IMR-90 (cell line): ENCODE data around the gene RELCH. TPM values are rescaled to one million over a fixed set of nuclear protein-coding genes. Genes with fewer than 3 reads are reported as not detected.

Source experiments
- ATAC-seq: fragments of 200-7000 bp; cut with Tn5 transposase; 2 replicates; pipeline ENCODE4 v1.9.1; 2020; ENCODE audit warnings: low read depth, mild to moderate bottlenecking, moderate library complexity
- BruUV-seq: library from RNA; stranded (reverse); fragments of 400-500 nt; replicated peaks from 2 replicates; lab custom pipeline; 2021; lab: Mats Ljungman, UMichigan
- CTCF ChIA-PET: fragments of 300-600 bp; formaldehyde crosslinking; extraction: SDS; loops from one replicate; lab custom pipeline; 2021; ENCODE audit warnings: antibody characterized with exemption; lab: Yijun Ruan, JAX
- POLR2A ChIA-PET: fragments of 300-600 bp; sonication (Branson Sonifier 250); formaldehyde crosslinking; loops from one replicate; lab custom pipeline; 2022; ENCODE audit warnings: antibody characterized with exemption; ENCODE audit not compliant: unreplicated experiment; lab: Charles Lee
- DNase-seq: peaks from one replicate; pipeline ENCODE4 v3.0.0; 2013
- H2AFZ ChIP-seq: replicated peaks from 2 replicates; pipeline ENCODE3; 2013; ENCODE audit warnings: low read length, mild to moderate bottlenecking; ENCODE audit not compliant: poor library complexity
- H2AK5ac ChIP-seq: 2 replicates; pipeline ENCODE4 v1.6.1; 2013; ENCODE audit warnings: low read depth, low read length, inconsistent platforms
- H2AK9ac ChIP-seq: replicated peaks from 2 replicates; pipeline ENCODE3; 2013; ENCODE audit warnings: mild to moderate bottlenecking, low read depth, low read length, moderate library complexity; ENCODE audit not compliant: poor library complexity
- H2BK120ac ChIP-seq: 2 replicates; pipeline ENCODE4 v1.6.1; 2013; ENCODE audit warnings: low read depth, low read length, inconsistent platforms
- H2BK15ac ChIP-seq: 3 replicates; pipeline ENCODE4 v1.6.1; 2013; ENCODE audit warnings: low read depth, low read length, inconsistent platforms
- H2BK20ac ChIP-seq: 2 replicates; pipeline ENCODE4 v1.6.1; 2013; ENCODE audit warnings: low read depth, mild to moderate bottlenecking, inconsistent platforms, low read length, moderate library complexity
- H2BK5ac ChIP-seq: 2 replicates; pipeline ENCODE4 v1.6.1; 2013; ENCODE audit warnings: mild to moderate bottlenecking, low read depth, low read length, inconsistent platforms; ENCODE audit not compliant: poor library complexity, severe bottlenecking
- H3K14ac ChIP-seq: replicated peaks from 2 replicates; pipeline ENCODE4 v1.6.1; 2013; ENCODE audit warnings: low read depth, low read length, inconsistent platforms
- H3K18ac ChIP-seq: 2 replicates; pipeline ENCODE4 v1.6.1; 2013; ENCODE audit warnings: low read depth, low read length, control low read depth
- H3K23ac ChIP-seq: 2 replicates; pipeline ENCODE4 v1.6.1; 2013; ENCODE audit warnings: low read depth, low read length, inconsistent platforms
- H3K27ac ChIP-seq: 2 replicates; pipeline ENCODE4 v1.5.1; 2013; ENCODE audit warnings: mild to moderate bottlenecking, control low read depth, low read length; ENCODE audit not compliant: insufficient read depth
- H3K27me3 ChIP-seq: 2 replicates; pipeline ENCODE4 v1.6.1; 2013; ENCODE audit warnings: low read length; ENCODE audit not compliant: control insufficient read depth, insufficient read depth
- H3K36me3 ChIP-seq: 2 replicates; pipeline ENCODE4 v1.6.1; 2013; ENCODE audit warnings: low read length, mixed read lengths; ENCODE audit not compliant: control insufficient read depth, insufficient read depth
- H3K4ac ChIP-seq: 2 replicates; pipeline ENCODE4 v1.6.1; 2013; ENCODE audit warnings: low read depth, low read length, inconsistent platforms
- H3K4me1 ChIP-seq: 2 replicates; pipeline ENCODE4 v1.6.1; 2013; ENCODE audit warnings: low read length, mixed read lengths; ENCODE audit not compliant: control insufficient read depth, insufficient read depth
- H3K4me2 ChIP-seq: 2 replicates; pipeline ENCODE4 v1.6.1; 2013; ENCODE audit warnings: low read depth, mild to moderate bottlenecking, control low read depth, low read length, moderate library complexity
- H3K4me3 ChIP-seq: 2 replicates; pipeline ENCODE4 v1.5.1; 2013; ENCODE audit warnings: low read depth, mild to moderate bottlenecking, control low read depth, low read length, moderate library complexity; ENCODE audit not compliant: insufficient read depth
- H3K56ac ChIP-seq: 2 replicates; pipeline ENCODE4 v1.6.1; 2013; ENCODE audit warnings: low read length, inconsistent platforms; ENCODE audit not compliant: insufficient read depth; ENCODE audit errors: extremely low read depth
- H3K79me1 ChIP-seq, 2 experiments: 2 replicates each; pipeline ENCODE4 v1.6.1; 2013; ENCODE audit warnings: low read length in 2 of 2, inconsistent platforms in 1 of 2, low read depth in 1 of 2
- H3K9ac ChIP-seq: 2 replicates; pipeline ENCODE4 v1.6.1; 2013; ENCODE audit warnings: low read depth, low read length, control low read depth
- H3K9me1 ChIP-seq: 2 replicates; pipeline ENCODE4 v1.6.1; 2013; ENCODE audit warnings: low read length, inconsistent platforms; ENCODE audit not compliant: insufficient read depth
- H3K9me3 ChIP-seq: 2 replicates; pipeline ENCODE4 v1.6.1; 2013; ENCODE audit warnings: low read length; ENCODE audit not compliant: control insufficient read depth, insufficient read depth
- H4K20me1 ChIP-seq: 2 replicates; pipeline ENCODE4 v1.6.1; 2013; ENCODE audit warnings: low read length, inconsistent platforms; ENCODE audit not compliant: insufficient read depth
- H4K5ac ChIP-seq: 2 replicates; pipeline ENCODE4 v1.6.1; 2013; ENCODE audit warnings: mild to moderate bottlenecking, low read depth, low read length, control low read depth
- H4K8ac ChIP-seq, 2 experiments: 2 replicates each; pipeline ENCODE4 v1.6.1; 2013; ENCODE audit warnings: low read depth in 2 of 2, low read length in 2 of 2, control low read depth in 1 of 2, inconsistent platforms in 1 of 2
- H4K91ac ChIP-seq: 2 replicates; pipeline ENCODE4 v1.6.1; 2013; ENCODE audit warnings: low read depth, low read length, inconsistent platforms; ENCODE audit not compliant: insufficient read depth
- CEBPB ChIP-seq: IDR thresholded peaks from 2 replicates; pipeline ENCODE4 v1.6.1; 2012; ENCODE audit warnings: low read depth, low read length, improper control_type of control experiment
- RCOR1 ChIP-seq: IDR thresholded peaks from 2 replicates; pipeline ENCODE4 v1.6.1; 2012; ENCODE audit warnings: mild to moderate bottlenecking, low read length, improper control_type of control experiment; ENCODE audit not compliant: insufficient replicate concordance
- WGBS, 2 experiments: methylation state at CpG; one replicate each; pipeline versions ENCODE4 v1.1.5 to v1.1.7; 2013; ENCODE audit warnings: missing lambda C conversion rate in 2 of 2; ENCODE audit not compliant: insufficient read length in 1 of 2; ENCODE audit errors: extremely low coverage in 2 of 2; 5-methylcytosine and 5-hydroxymethylcytosine counted together
- dilution Hi-C: fragments of 300-500 bp; cut with HindIII; formaldehyde crosslinking; loops from one replicate; pipeline ENCODE4 v1.14.3; 2018; ENCODE audit warnings: low sequenced_read_pairs; ENCODE audit not compliant: unreplicated experiment
- in situ Hi-C: fragments of 300-500 bp; cut with MboI; formaldehyde crosslinking; loops from 3 replicates; pipeline ENCODE4 v1.14.3; 2019; ENCODE audit warnings: low sequenced_read_pairs, inconsistent platforms, mixed read lengths
- intact Hi-C: fragments of 100-400 bp; cut with micrococcal nuclease; formaldehyde crosslinking; loops from 2 replicates; pipeline ENCODE4 v1.10.0; 2022
- polyA plus RNA-seq, 3 experiments: library from polyadenylated mRNA; depleted of rRNA; stranded (reverse); fragments of >200 nt; gene quantifications; 2 replicates each; pipeline ENCODE4 v1.2.3, GENCODE V29; 2012; ENCODE audit warnings: low replicate concordance in 1 of 3
- total RNA-seq: library from RNA; depleted of rRNA; stranded (reverse); fragments of >200 nt; gene quantifications from 2 replicates; pipeline ENCODE4 v1.2.3, GENCODE V29; 2012

RELCH gene
- total and polyA plus RNA-seq, 2 of the 4 experiments (the other 2 are of a cell fraction), result 14.4 to 52.5 TPM

DNA sequence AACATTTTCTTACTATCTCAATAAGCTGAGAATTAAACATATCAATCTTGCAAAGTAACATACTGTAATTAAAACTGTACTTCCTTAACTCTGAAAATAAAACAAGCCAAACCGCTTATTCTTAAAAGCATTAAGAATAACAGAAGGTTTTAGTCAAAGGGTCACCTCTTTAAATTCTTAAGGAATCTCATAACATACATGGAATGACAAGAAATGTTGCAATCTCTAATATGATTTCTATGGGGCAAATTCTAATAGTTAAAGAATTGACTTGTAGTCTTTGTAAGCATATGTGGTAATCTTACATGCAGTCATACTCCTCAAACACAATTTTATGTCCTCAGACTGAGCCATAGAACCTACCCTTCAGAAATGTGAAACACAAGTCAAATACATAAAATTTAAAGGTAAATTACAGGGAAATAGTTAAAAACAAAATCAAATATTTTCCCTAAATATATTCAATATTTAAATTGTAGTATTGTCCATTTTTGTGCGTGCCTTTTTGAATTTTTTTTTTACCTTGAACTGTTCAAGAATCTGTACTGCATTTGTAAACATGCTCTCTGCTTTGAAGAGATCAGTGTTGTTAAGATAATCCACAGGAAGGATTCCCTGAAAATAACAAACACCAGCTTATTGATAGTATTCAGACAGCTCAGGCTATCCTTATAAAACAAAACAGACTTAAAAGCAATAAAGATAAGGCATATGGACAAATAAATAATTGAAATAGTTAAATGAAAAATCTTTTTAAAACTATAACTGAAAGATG, 48.4 kb upstream of the RELCH start:
- H3K18ac ChIP-seq, result no peak overlapping the region
- H2BK5ac ChIP-seq, result no peak overlapping the region
- CTCF ChIA-PET, result no interaction called here
- H3K27ac ChIP-seq, result no peak overlapping the region
- WGBS, 2 experiments, result no CpG with 5 or more reads among the region's 2 CpGs
- H3K9me3 ChIP-seq, result no peaks in the 10 kb centered on the region
- no peak overlapping the region for H4K91ac ChIP-seq
- peaks cover 6% of the 10 kb centered on the region; the same call in 1 of the 2 replicates for H3K9me1 ChIP-seq
- no peak overlapping the region for H3K14ac ChIP-seq
- no TSS peak for BruUV-seq
- H3K36me3 ChIP-seq, result peaks cover 4% of the 10 kb centered on the region
- no peak overlapping the region for H3K4me2 ChIP-seq
- no peaks in the 10 kb centered on the region for H3K27me3 ChIP-seq
- no peak overlapping the region for H4K5ac ChIP-seq
- intact Hi-C loops (no loop called here), dilution Hi-C loops (no loop called here), in situ Hi-C loops (loop anchor here (10.0 kb wide), 3 partner anchors 504 to 814 kb away; no protein-coding TSS in a partner anchor)
- no peaks in the 10 kb centered on the region; a peak in 1 of 4 replicates for H3K79me1 ChIP-seq
- H2AK5ac ChIP-seq, result no peak overlapping the region
- no peak overlapping the region for H2BK20ac ChIP-seq
- no peak overlapping the region for H4K8ac ChIP-seq
- H2AFZ ChIP-seq, result no peak overlapping the region
- H3K4me1 ChIP-seq, result no peaks in the 10 kb centered on the region
- no peak overlapping the region for H2BK120ac ChIP-seq
- no peak overlapping the region for H3K4ac ChIP-seq
- H3K23ac ChIP-seq, result no peak overlapping the region
- no peak overlapping the region for H2BK15ac ChIP-seq
- TF ChIP-seq CEBPB, result peak; percentile 21; the same call in 1 of the 2 replicates
- TF ChIP-seq RCOR1, result no peak
- H3K56ac ChIP-seq, result no peak overlapping the region
- POLR2A ChIA-PET, result no interaction called here
- peak; percentile 46 for ATAC-seq
- H3K4me3 ChIP-seq, result no peak overlapping the region
- H3K9ac ChIP-seq, result no peak overlapping the region
- peak; percentile 27 for DNase-seq
- H2AK9ac ChIP-seq, result no peak overlapping the region
- H4K20me1 ChIP-seq, result no peaks in the 10 kb centered on the region
